GM18499 (cell line): ENCODE results near the gene GLIS1.
"Not testable (repeated sequence)": the region's sequence is repeated elsewhere in the genome, so short reads cannot be mapped to it uniquely, and the experiment has no call there.

Experiments
- ATAC-seq: cut with Tn5 transposase; IDR thresholded peaks from one replicate; pipeline ENCODE4 v1.9.1; 2021; ENCODE audit warnings: moderate number of reproducible peaks; ENCODE audit not compliant: insufficient read depth, unreplicated experiment

The GLIS1 gene

GRCh38 chr1:53739109-53739681, at the start of gene GLIS1:
GLIS1 (minus strand) TSS chr1:53739164; CDS start chr1:53738064, 1,100 bp downstream.
- no peak for ATAC-seq

- no peak for ATAC-seq
Observed at GRCh38 chr1:53787655-53788054, 48.7 kb upstream of the GLIS1 start.

- ATAC-seq, result no peak
Observed at GRCh38 chr1:53783056-53783455, 44.1 kb upstream of the GLIS1 start.

- no peak for ATAC-seq
Observed at GRCh38 chr1:53781654-53782053, 42.7 kb upstream of the GLIS1 start.

- no peak for ATAC-seq
Observed at GRCh38 chr1:53777272-53777671, 38.3 kb upstream of the GLIS1 start.

GRCh38 chr1:53771648-53772047, 32.7 kb upstream of the GLIS1 start:
- ATAC-seq, result no peak

GRCh38 chr1:53769780-53770179, 30.8 kb upstream of the GLIS1 start:
- no peak for ATAC-seq

- ATAC-seq, result no peak
Observed at GRCh38 chr1:53769184-53769583, 30.2 kb upstream of the GLIS1 start.

- no peak for ATAC-seq
Observed at GRCh38 chr1:53766831-53767405, 28.0 kb upstream of the GLIS1 start.

GRCh38 chr1:53766194-53766742, 27.3 kb upstream of the GLIS1 start:
- no peak for ATAC-seq

- no peak for ATAC-seq
Observed at GRCh38 chr1:53765657-53766056, 26.7 kb upstream of the GLIS1 start.

GRCh38 chr1:53763911-53764310, 24.9 kb upstream of the GLIS1 start:
- ATAC-seq, result no peak

GRCh38 chr1:53763461-53763860, 24.5 kb upstream of the GLIS1 start:
- no peak for ATAC-seq

GRCh38 chr1:53760497-53760896, 21.5 kb upstream of the GLIS1 start:
- ATAC-seq, result not testable (repeated sequence)

- ATAC-seq, result no peak
Observed at GRCh38 chr1:53755874-53756273, 16.9 kb upstream of the GLIS1 start.

- ATAC-seq, result no peak
Observed at GRCh38 chr1:53754484-53755312, 15.7 kb upstream of the GLIS1 start.

- ATAC-seq, result no peak
Observed at GRCh38 chr1:53752281-53752680, 13.3 kb upstream of the GLIS1 start.

GRCh38 chr1:53747841-53748240, 8.9 kb upstream of the GLIS1 start:
- ATAC-seq, result no peak

GRCh38 chr1:53740621-53741105, 1.7 kb upstream of the GLIS1 start:
- no peak for ATAC-seq

GRCh38 chr1:53738205-53739108, 507 bp downstream of the GLIS1 start:
- ATAC-seq, result no peak
